PC-9 (cell line): ENCODE data around the gene IKZF5.

ENCODE experiments used
- CTCF ChIP-seq: fragments of 200-600 bp; sonication (generic); conservative IDR thresholded peaks from 2 replicates; pipeline ENCODE4 v1.6.1; 2017; ENCODE audit warnings: mixed run types, antibody characterized with exemption, mild to moderate bottlenecking, moderate library complexity
- EZH2 ChIP-seq: fragments of 200-600 bp; sonication (generic); IDR thresholded peaks from 2 replicates; pipeline ENCODE4 v1.8.0; 2017; ENCODE audit warnings: antibody characterized with exemption, low read depth

GRCh38 chr10:122949296-122949695, 59.3 kb downstream of the IKZF5 start:
- no peak for TF ChIP-seq CTCF
- no peak for TF ChIP-seq EZH2
